ENCODE data around the gene ZNF280C.
A peak's percentile ranks its signal among the peaks of the same experiment; 100 is the strongest.

ZNF280C gene

GRCh38 chrX:130174045-130174704 lies 94.5 kb downstream of the ZNF280C start:
- DNase-seq: no peak

GRCh38 chrX:130173190-130173895 lies 95.4 kb downstream of the ZNF280C start:
- DNase-seq: no peak

- peak in 1 of 2 experiments; percentile 2 for DNase-seq
Observed at GRCh38 chrX:130172127-130172845, 96.4 kb downstream of the ZNF280C start.

GRCh38 chrX:130171446-130172126 lies 97.1 kb downstream of the ZNF280C start, which contains the start of gene RAB33A:
Gene RAB33A (plus strand): TSS chrX:130171962. CDS start chrX:130172063, 101 bp downstream.
- DNase-seq: peak in 1 of 2 experiments; percentile 1

GRCh38 chrX:130170752-130171445 lies 97.8 kb downstream of the ZNF280C start:
- DNase-seq: peak; percentile 71 to 73

- no peak for DNase-seq
Observed at GRCh38 chrX:130167040-130167439, 101.7 kb downstream of the ZNF280C start.

GRCh38 chrX:130166503-130166777 lies 102.3 kb downstream of the ZNF280C start:
- DNase-seq: no peak

- DNase-seq: peak; percentile 90 to 91
Observed at GRCh38 chrX:130165703-130166502, 102.8 kb downstream of the ZNF280C start, which contains the start of gene AIFM1. Gene AIFM1 (minus strand): TSS chrX:130165841. CDS start chrX:130165656, 185 bp downstream.

GRCh38 chrX:130165181-130165702 lies 103.5 kb downstream of the ZNF280C start:
- DNase-seq: no peak

GRCh38 chrX:130163398-130163797 lies 105.3 kb downstream of the ZNF280C start:
- no peak for DNase-seq

GRCh38 chrX:130162094-130162735 lies 106.5 kb downstream of the ZNF280C start:
- no peak for DNase-seq

GRCh38 chrX:130159776-130160175 lies 108.9 kb downstream of the ZNF280C start:
- no peak for DNase-seq

- no peak for DNase-seq
Observed at GRCh38 chrX:130158311-130158710, 110.4 kb downstream of the ZNF280C start.

- DNase-seq: no peak
Observed at GRCh38 chrX:130155564-130155963, 113.1 kb downstream of the ZNF280C start.

Measured in NCI-H1930 (cell line).